Stimulated activated CD8-positive, alpha-beta memory T cell treated with anti-CD3 and anti-CD28 coated beads, Interleukin-12 subunit alpha, Interleukin-12 subunit beta, amount 100 ng/mL, for 1 hour (primary cell): ENCODE measurements around the gene MIDN.
A peak's percentile ranks its signal among the peaks of the same experiment; 100 is the strongest.
"Not testable (repeated sequence)": the region's sequence is repeated elsewhere in the genome, so short reads cannot be mapped to it uniquely, and the experiment has no call there.

Source experiments
- DNase-seq: peaks from one replicate; pipeline ENCODE4 v3.0.0-alpha.2; 2020; ENCODE audit warnings: low read depth

The MIDN gene

DNA sequence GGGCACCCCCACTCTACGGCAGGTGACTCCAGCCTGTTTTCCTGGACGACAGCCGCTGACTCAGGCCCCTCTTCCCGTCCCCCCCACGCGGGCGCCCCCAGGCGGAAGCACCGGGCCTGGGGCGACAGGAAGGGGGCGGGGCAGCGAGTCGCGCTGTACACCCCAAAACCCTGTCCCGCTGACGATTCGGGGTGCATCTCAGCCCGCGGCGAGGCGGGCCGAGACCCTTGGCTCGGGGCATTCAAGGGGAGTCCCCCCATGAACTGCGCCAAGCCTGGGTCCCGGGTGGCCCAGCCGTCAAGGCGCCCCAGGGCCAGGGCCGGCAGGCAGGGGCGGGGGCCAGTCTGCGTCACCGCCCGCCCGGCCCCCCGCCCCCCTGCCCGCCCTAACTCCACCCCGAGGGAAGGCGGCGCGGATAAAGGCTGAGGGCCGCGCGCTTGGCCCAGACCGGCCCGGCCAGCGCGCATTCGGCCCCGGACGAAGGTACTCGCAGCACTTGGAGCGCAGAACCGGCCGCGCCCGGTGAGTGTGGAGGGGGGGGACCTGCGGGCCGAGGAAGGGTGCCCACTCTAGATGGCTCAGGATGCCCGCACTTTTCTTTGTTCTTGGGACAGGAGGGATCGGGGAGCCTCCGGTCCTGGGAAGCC lies at the start of gene MIDN:
TSS of gene MIDN (plus strand) at position 445 of the 647 bp plus-strand sequence. CDS start 1,714 bp downstream, outside the sequence.
- DNase-seq: no peak

DNA sequence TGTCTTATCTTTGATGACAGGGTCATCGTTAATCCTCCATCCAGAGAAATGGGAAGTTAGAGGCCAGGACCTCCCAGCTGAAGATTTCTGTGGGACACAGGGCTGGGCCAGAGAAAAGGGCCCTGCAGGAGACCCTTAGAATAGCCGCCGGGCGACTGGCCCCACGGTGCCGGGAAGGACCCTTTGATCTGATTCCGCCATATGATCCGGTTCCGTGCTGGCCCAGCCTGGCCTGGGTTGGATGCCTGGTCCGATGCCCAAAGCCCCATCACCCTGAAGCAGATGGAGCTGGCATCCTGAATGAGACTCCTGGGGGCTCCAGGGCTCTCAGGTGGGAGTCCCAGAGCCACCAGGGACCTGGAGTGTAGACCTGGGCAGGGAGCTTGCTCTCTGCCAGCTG lies 48.9 kb upstream of the MIDN start:
- DNase-seq: no peak

DNA sequence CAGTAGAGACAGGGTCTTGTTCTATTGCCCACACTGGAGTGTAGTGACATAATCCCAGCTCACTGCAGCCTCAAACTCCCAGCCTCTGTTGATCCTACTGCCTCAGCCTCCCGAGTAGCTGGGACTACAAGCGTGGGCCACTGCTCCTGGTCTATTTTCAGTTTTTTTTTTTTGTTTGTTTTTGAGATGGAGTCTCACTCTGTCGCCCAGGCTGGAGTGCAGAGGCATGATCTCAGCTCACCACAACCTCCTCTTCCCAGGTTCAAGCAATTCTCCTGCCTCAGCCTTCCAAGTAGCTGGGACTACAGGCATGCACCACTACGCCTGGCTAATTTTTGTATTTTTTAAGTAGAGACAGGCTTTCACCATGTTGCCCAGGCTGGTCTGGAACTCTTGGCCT lies 47.8 kb upstream of the MIDN start:
- DNase-seq: not testable (repeated sequence)

DNA sequence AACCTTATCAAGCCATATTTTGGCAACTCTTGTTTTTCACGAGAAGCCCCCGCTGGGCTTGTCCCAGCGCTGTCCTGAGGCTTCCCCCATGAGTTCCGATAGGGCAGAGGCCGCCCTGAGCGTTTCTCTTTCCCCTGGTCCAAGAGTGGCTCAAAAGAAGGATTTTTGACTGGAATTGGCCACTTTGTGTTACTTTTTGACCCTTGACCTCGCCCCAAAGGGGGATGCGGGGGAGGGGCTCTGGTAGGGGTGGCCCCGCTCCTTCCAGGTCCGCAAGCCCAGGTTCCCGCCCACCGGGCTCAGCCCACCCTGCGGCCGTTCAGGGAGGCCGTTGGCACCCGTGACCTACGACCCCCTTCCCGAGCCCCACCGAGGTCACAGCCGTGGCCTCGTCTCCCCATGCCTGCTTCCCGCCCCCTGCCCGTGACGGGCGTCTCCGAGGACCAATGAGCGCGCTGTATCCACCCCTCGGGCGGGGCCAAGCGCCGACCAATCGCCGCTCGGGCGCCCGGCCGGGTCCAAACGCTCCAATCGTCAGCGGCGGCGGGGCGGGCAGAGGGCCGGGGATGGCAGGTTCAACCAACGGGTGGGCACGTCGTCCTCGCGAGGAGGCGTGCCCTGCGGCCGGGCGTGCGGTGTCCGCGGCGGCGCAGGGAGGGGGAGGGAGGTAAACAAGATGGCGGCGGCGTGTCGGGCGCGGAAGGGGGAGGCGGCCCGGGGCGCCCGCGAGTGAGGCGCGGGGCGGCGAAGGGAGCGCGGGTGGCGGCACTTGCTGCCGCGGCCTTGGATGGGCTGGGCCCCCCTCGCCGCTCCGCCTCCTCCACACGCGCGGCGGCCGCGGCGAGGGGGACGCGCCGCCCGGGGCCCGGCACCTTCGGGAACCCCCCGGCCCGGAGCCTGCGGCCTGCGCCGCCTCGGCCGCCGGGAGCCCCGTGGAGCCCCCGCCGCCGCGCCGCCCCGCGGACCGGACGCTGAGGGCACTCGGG lies 43.0 kb upstream of the MIDN start, which contains the start of gene STK11:
TSS of gene STK11 (plus strand) at position 665 of the 986 bp plus-strand sequence. CDS start 1,136 bp downstream, outside the sequence.
- DNase-seq: peak; percentile 99

DNA sequence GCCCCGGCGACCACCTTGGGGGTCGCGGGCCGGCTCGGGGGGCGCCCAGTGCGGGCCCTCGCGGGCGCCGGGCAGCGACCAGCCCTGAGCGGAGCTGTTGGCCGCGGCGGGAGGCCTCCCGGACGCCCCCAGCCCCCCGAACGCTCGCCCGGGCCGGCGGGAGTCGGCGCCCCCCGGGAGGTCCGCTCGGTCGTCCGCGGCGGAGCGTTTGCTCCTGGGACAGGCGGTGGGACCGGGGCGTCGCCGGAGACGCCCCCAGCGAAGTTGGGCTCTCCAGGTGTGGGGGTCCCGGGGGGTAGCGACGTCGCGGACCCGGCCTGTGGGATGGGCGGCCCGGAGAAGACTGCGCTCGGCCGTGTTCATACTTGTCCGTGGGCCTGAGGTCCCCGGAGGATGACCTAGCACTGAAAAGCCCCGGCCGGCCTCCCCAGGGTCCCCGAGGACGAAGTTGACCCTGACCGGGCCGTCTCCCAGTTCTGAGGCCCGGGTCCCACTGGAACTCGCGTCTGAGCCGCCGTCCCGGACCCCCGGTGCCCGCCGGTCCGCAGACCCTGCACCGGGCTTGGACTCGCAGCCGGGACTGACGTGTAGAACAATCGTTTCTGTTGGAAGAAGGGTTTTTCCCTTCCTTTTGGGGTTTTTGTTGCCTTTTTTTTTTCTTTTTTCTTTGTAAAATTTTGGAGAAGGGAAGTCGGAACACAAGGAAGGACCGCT lies 42.1 kb upstream of the MIDN start:
- no peak for DNase-seq

DNA sequence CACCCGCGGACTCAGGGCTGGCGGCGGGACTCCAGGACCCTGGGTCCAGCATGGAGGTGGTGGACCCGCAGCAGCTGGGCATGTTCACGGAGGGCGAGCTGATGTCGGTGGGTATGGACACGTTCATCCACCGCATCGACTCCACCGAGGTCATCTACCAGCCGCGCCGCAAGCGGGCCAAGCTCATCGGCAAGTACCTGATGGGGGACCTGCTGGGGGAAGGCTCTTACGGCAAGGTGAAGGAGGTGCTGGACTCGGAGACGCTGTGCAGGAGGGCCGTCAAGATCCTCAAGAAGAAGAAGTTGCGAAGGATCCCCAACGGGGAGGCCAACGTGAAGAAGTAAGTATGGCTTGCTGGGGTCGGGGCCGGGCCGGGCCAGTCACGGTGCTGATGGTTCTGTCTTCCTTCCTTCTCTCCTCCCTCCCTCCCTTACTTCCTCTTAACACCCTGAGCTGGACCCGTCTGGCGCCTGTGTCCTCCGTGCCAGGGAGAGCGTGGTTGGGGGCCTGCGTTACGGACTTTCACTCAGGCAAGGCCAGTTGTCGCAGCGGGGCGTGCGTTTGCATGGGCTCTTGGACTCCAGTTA lies 41.4 kb upstream of the MIDN start:
- DNase-seq: no peak

DNA sequence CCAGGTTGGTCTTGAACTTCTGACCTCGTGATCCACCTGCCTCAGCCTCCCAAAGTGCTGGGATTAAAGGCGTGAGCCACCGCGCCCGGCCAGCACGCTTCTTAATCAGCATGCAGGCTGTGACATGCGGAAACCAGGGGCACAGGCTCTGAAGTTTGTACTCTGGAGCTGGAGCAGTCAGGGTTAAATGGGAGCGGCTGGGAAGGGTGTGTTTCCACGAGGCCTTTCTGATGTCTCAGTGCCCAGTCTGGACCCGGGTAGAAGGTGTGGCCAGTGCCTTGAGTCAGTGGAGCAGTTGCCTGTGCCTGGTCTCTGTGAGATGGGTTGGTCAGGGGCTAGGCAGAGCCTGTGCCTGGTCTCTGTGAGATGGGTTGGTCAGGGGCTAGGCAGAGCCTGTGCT lies 39.6 kb upstream of the MIDN start:
- DNase-seq: not testable (repeated sequence)

DNA sequence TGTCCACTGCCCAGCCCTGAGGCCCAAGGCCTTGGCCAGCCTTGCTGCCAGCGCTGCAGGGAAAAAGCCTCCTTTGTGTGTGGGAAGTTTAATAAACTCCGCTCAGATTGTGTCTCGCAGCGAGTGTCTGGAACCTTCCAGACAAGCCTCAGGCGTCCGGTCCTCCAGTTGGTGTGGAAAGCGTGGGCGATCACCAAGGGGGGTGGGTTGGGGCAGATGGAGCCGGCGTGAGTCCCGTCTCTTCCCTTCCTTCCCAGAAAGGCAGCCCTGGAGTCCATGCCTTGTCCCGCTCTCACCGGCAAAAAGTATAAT lies 38.2 kb upstream of the MIDN start:
- DNase-seq: no peak

DNA sequence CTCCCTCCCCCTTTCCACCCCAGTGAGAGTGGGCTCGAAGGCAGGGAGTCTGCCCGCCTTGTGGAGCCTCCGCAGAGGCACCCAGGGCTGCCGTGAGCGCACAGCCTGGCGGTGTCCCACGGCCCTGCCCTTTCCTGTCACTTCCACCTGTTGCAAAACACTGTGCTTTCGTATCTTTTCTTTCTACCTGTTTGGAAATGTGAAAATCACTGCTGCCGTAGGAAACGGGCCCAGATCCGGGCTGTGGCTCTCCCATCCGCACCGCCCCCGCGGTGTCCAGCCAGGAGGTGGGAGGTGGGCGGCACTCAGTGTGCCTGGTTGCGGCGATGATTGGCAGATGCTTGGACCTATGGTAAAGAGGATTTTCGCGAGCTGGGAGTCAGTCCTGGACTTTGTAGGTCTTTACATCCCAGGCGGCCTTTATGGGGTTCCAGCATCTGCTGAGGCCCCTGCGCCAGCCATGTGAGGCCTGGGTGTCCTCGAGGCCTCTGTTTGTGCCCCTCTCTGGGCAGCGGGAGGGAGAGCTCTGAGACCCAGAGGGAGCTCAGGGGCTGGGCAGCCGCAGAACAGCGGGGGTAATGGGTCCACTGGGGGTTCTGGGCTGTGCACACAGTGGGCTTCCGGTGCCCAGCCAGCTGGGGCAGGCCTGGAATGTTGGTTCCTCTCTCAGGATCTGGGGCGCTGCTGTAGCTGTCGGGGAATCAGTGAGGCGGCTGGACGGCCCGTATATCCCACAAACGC lies 36.7 kb upstream of the MIDN start:
- DNase-seq: no peak

DNA sequence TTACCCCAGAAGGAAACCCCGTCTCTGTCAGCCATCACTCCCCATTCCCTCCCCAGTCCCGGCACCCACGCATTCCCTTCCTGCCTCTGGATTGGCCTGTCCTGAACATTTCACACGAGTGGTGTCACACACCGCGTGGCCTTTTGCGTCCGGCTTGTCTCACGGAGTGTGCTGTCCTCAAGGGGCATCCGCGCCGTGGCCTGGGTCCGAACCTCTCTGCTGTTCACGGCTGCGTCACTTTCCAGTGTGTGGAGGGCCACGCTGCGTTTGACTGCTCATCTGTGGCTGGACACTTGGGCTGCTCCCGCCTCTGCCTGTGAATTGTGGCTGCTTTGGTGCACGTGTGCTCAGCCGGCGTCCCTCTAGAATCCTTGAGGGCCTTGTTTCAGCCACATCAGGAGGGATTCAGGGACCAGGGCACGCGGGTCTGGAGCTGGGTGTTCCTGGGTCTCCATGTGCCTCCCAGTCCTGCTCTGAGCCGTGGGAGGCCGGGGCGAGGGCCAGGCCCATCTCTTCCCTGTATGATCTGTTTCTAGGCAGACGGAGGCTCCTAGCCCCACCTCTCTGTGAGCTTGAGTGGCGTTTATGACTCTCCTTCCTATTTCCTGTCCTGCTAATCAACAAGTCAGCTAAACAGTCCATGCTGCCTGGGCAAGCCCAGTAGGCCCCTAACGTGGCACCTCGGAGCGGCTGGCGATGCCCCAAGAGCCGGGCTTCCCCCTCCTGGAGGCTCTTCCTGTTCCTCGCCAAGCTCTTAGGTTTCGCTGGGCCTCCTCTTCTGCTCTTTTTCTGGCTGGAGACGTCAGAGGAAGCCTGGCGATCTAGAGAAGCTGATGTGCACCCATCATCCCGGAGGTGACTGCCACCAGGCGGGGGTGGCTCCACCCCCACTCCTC lies 34.7 kb upstream of the MIDN start:
- DNase-seq: no peak

DNA sequence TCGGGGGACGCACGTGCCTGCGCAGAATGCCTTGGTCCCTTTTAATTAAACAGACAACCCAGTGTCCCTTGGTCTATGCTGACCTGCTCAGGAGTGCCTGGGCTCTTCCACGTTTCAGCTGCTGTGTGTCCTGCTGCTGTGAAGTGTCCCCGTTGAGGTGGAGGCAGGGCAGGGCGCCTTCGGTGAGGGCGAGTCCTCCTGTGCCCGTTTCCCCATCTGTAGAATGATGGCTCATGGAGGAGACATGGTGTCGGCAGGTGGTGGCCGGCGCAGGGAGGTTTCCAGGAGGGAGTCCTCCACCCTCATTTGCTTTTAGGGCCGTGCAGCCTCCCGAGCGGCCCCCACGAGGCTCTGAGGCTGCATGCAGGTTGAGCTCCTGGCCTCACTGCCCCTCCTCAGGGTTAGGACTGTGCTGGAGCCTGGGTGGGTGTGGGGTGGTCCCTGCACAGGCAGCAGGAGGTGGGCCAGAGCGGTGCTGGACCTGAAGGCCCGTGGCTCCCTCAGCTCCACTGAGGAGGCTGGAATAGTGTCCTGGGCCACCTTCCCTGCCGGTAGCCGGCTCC lies 34.0 kb upstream of the MIDN start:
- DNase-seq: no peak

DNA sequence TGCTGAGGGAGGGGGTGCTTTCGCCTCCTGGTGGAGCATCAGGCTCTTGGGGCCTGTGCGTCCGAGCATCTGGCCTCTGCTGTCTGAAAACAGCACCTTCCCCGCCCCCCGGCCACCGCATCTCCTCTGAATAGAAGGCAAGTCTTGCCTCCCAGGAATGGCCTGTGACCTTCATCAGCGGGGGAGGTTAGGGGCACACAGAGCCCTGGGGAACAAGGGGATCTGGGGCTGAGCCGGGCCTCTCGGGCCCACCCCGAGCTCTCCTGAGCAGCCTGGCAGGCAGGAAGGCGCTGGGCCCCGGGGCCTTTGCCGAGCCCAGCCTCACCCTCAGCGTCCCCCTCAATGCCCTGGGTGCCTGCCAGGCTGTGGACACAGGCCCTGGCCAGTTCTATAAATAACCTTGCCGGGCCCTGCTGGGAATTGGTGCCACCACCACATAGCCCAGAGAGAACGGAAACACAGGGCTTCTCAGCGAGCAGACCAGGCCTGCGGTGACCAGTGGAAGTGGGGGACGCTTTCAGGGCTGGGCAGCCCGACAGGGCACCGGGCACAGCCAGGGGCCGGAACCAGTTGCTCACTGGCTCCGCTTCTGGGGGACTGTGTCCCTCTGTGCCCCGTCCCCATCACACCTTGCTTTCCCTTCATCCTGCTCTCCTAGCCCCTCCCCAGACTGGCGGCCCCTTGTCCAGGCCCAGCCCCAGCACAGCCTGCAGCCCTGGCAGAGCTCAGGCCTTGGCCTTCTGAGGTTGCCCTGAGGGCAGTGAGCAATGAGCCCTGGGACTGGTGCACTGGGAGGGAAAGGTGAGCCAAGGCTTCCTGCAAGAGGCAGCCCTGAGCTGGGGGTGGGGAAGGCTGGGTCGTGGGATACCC lies 33.3 kb upstream of the MIDN start:
- no peak for DNase-seq

DNA sequence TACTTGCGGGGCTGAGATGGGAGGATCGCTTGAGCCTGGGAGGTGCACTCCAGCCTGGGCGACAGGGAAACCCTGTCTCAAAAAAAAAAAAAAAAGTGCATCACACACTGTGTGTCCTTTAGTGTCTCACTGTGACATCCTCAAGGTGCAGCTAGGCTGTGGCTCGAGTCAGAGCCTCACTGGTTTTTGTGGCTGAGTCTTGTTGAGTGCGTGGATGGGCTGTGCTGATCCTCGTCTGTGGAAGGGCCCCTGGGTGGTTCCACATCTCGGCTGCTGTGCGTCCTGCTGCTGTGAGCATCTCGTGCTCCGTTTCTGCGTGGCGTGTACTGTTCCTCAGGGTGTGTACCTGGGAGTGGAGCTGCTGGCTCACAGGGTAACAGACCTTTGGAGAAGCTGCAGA lies 31.6 kb upstream of the MIDN start:
- no peak for DNase-seq

DNA sequence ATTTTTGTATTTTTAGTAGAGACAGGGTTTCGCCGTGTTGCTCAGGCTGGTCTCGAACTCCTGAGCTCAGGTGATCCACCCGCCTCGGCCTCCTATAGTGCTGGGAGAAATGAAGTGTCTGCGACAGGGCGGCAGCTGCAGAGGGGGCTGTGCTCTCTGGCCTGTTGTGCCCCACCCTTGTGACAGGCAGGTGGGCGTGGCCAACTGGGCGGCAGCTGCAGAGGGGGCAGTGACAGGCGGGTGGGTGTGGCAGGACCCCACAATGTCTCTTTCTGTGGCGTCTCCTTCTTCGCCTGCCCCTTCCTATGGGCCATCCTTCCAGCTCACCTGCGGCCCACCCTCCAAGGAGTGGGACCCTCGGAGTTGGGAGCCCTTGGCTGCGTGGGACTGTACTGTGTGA lies 31.0 kb upstream of the MIDN start:
- no peak for DNase-seq

DNA sequence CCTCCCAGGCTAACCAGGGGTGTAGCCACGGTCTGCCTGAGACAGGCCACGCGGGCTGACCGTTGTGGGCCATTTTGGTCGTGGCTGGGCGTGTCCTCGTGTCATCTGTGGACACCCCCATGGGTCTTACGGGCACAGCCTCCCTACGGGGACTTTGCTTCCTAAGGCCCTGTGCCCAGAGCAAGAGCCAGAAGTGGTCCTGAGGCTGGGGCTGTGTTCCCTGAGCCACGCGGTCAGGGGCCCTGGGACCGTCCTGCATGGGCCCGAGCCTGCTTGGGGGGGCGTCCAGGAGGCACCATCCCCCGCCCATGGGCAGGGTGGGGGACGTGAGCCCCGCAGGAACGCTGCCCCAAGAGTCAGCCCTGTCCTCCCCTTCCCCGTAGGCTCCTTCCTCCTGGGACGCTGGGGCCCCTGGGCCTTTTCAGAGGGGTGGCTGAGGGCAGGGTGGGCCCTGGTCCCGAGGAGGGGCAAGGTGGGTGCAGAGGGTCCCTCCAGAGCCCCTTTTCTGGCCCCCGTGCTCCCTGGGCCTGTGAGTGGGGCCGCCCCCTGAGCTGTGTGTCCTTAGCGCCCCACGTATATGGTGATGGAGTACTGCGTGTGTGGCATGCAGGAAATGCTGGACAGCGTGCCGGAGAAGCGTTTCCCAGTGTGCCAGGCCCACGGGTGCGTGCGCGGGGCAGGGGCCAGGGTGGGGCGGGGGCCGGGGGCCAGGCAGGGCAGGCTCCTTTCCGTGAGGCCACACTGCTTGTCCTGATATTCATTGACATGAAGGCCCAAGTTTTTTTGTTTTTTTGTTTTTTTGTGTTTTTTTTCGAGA lies 29.4 kb upstream of the MIDN start:
- DNase-seq: no peak

DNA sequence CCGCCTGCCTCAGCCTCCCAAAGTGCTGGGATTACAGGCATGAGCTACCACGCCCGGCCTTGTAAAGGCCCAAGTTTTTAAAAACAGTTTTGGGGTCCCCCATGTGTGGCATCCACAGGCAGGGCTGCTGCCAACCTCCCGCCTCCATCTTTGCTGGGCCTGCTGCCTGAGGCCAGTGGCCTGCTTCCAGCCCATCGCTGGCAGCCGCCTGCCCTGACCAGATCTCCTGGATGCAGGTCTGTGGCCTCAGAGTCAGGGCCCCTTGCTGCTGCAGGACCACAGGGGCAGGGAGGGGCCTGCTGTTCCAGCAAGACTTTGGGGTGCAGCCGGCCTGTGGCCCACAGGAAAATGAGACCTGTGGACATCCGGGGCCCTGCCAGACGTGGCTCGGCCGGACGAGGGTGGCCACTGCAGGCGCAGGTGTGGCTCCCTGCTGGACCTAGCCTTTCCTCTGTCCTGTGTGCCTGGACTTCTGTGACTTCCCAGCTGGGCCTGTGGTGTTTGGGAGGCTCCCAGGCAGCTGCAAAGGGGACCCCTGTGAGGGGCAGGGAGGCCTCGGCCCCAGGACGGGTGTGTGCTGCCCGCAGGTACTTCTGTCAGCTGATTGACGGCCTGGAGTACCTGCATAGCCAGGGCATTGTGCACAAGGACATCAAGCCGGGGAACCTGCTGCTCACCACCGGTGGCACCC lies 28.5 kb upstream of the MIDN start:
- DNase-seq: no peak

DNA sequence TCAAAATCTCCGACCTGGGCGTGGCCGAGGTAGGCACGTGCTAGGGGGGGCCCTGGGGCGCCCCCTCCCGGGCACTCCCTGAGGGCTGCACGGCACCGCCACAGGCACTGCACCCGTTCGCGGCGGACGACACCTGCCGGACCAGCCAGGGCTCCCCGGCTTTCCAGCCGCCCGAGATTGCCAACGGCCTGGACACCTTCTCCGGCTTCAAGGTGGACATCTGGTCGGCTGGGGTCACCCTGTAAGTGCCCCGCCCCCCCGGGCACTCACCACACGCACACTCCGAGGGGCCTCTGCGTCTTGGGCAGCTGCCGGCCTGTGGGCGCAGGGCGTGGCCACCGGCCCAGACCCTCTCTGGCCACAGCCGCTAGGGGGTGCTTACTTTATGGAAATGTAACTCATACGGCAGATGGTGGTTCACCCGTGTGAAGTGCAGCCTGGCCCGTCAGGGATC lies 27.9 kb upstream of the MIDN start:
- no peak for DNase-seq
